ENCODE results near the gene POLR1D. TPM values are rescaled to one million over a fixed set of nuclear protein-coding genes. Genes with fewer than 3 reads are reported as not detected.

The POLR1D gene
- total and polyA plus RNA-seq, 2 experiments from 2014 or later = 53.0 to 66.8 TPM

GRCh38 chr13:27634791-27635190 is 13.1 kb downstream of the POLR1D start:
- no peak for DNase-seq
- peaks cover 13% of the 10 kb centered on the region for H3K4me1 ChIP-seq (ENCODE audit: insufficient read depth)
- H4K20me1 ChIP-seq (ENCODE audit: insufficient read depth) = peaks cover 5% of the 10 kb centered on the region; the same call in 1 of the 2 replicates
- H3F3A ChIP-seq (ENCODE audit: insufficient read depth) = peaks cover 17% of the 10 kb centered on the region; the same call in 1 of the 2 replicates
- TF ChIP-seq EZH2phosphoT487 (IDR thresholded peaks at IDR 0.05; ENCODE audit: insufficient read depth, low read depth) = no peak
- H3K9me2 ChIP-seq (ENCODE audit: insufficient read depth) = no peaks in the 10 kb centered on the region
- no peak overlapping the region for H3K4me3 ChIP-seq
- in situ Hi-C loops (cut with MboI) = no loop called here
- H3K4me2 ChIP-seq (ENCODE audit: unreplicated experiment) = no peak overlapping the region
- H3K27ac ChIP-seq = no peak overlapping the region
- peaks cover 8% of the 10 kb centered on the region; the same call in 1 of the 2 replicates for H3K36me3 ChIP-seq (ENCODE audit: low read depth)
- no peaks in the 10 kb centered on the region for H3K27me3 ChIP-seq (replicated peaks; ENCODE audit: insufficient read depth)
- H3K79me2 ChIP-seq (ENCODE audit: insufficient read depth) = peaks cover 96% of the 10 kb centered on the region
- no peak overlapping the region for H2AFZ ChIP-seq
- H3K9ac ChIP-seq = no peak overlapping the region
- 92 to 96% methylated on average over 3 of the region's 3 CpGs for WGBS, 2 experiments (ENCODE audit: low coverage in 1 of 2, low lambda C conversion rate in 2 of 2, missing lambda C conversion rate in 2 of 2)
- H3K9me3 ChIP-seq (ENCODE audit: low read depth) = no peaks in the 10 kb centered on the region

- Histone ChIP-seq H3K9ac (no peak overlapping the region), H2AFZ (no peak overlapping the region), H3K9me2 (ENCODE audit: insufficient read depth) (no peaks in the 10 kb centered on the region), H3K27ac (no peak overlapping the region), H3F3A (ENCODE audit: insufficient read depth) (peaks cover 17% of the 10 kb centered on the region; the same call in 1 of the 2 replicates), H3K27me3 (replicated peaks; ENCODE audit: insufficient read depth) (no peaks in the 10 kb centered on the region), H3K4me1 (ENCODE audit: insufficient read depth) (peaks cover 13% of the 10 kb centered on the region), H3K4me2 (ENCODE audit: unreplicated experiment) (no peak overlapping the region), H3K9me3 (ENCODE audit: low read depth) (no peaks in the 10 kb centered on the region), H3K36me3 (ENCODE audit: low read depth) (peaks cover 8% of the 10 kb centered on the region; the same call in 1 of the 2 replicates), H4K20me1 (ENCODE audit: insufficient read depth) (peaks cover 5% of the 10 kb centered on the region; the same call in 1 of the 2 replicates), H3K79me2 (ENCODE audit: insufficient read depth) (peaks cover 96% of the 10 kb centered on the region), H3K4me3 (no peak overlapping the region)
- WGBS, 2 experiments (ENCODE audit: low coverage in 1 of 2, low lambda C conversion rate in 2 of 2, missing lambda C conversion rate in 2 of 2) = 65% methylated on average over 1 of the region's 1 CpG
- in situ Hi-C loops (cut with MboI) = no loop called here
- TF ChIP-seq EZH2 (IDR thresholded peaks at IDR 0.05; ENCODE audit: insufficient read depth, poor library complexity, severe bottlenecking) (no peak), EZH2phosphoT487 (IDR thresholded peaks at IDR 0.05; ENCODE audit: insufficient read depth, low read depth) (no peak)
- DNase-seq = no peak
These were observed 13.6 kb downstream of the POLR1D start for GRCh38 chr13:27635266-27635665.

GRCh38 chr13:27636589-27637288 is 15.0 kb downstream of the POLR1D start:
- Histone ChIP-seq H3K9me3 (ENCODE audit: low read depth) (no peaks in the 10 kb centered on the region), H3K27ac (no peak overlapping the region), H3K4me1 (ENCODE audit: insufficient read depth) (peaks cover 13% of the 10 kb centered on the region), H3K27me3 (replicated peaks; ENCODE audit: insufficient read depth) (no peaks in the 10 kb centered on the region), H3K36me3 (ENCODE audit: low read depth) (peaks cover 8% of the 10 kb centered on the region; the same call in 1 of the 2 replicates), H3K79me2 (ENCODE audit: insufficient read depth) (peaks cover 96% of the 10 kb centered on the region), H3K4me2 (ENCODE audit: unreplicated experiment) (no peak overlapping the region), H3K4me3 (no peak overlapping the region), H3F3A (ENCODE audit: insufficient read depth) (peaks cover 17% of the 10 kb centered on the region; the same call in 1 of the 2 replicates), H4K20me1 (ENCODE audit: insufficient read depth) (peaks cover 5% of the 10 kb centered on the region; the same call in 1 of the 2 replicates), H2AFZ (no peak overlapping the region), H3K9me2 (ENCODE audit: insufficient read depth) (no peaks in the 10 kb centered on the region), H3K9ac (no peak overlapping the region)
- TF ChIP-seq EZH2phosphoT487 (IDR thresholded peaks at IDR 0.05; ENCODE audit: insufficient read depth, low read depth) = no peak
- no peak for TF ChIP-seq EZH2 (IDR thresholded peaks at IDR 0.05; ENCODE audit: insufficient read depth, poor library complexity, severe bottlenecking)
- in situ Hi-C loops (cut with MboI) = no loop called here
- no peak for DNase-seq
- 74 to 76% methylated on average over 6 of the region's 6 CpGs for WGBS, 2 experiments (ENCODE audit: low coverage in 1 of 2, low lambda C conversion rate in 2 of 2, missing lambda C conversion rate in 2 of 2)

GRCh38 chr13:27637289-27637626 is 15.6 kb downstream of the POLR1D start:
- Histone ChIP-seq H3K9me2 (ENCODE audit: insufficient read depth) (no peaks in the 10 kb centered on the region), H3K9me3 (ENCODE audit: low read depth) (no peaks in the 10 kb centered on the region), H3K27ac (no peak overlapping the region), H3K4me1 (ENCODE audit: insufficient read depth) (peaks cover 13% of the 10 kb centered on the region), H3K9ac (no peak overlapping the region), H3K79me2 (ENCODE audit: insufficient read depth) (peaks cover 95% of the 10 kb centered on the region), H3K27me3 (replicated peaks; ENCODE audit: insufficient read depth) (no peaks in the 10 kb centered on the region), H3K36me3 (ENCODE audit: low read depth) (peaks cover 4% of the 10 kb centered on the region; the same call in 1 of the 2 replicates), H3K4me2 (ENCODE audit: unreplicated experiment) (no peak overlapping the region), H4K20me1 (ENCODE audit: insufficient read depth) (peaks cover 5% of the 10 kb centered on the region; the same call in 1 of the 2 replicates), H2AFZ (no peak overlapping the region), H3K4me3 (no peak overlapping the region), H3F3A (ENCODE audit: insufficient read depth) (peaks cover 17% of the 10 kb centered on the region; the same call in 1 of the 2 replicates)
- DNase-seq = no peak
- in situ Hi-C loops (cut with MboI) = no loop called here
- whole genome bisulfite sequencing, 2 experiments (ENCODE audit: low coverage in 1 of 2, low lambda C conversion rate in 2 of 2, missing lambda C conversion rate in 2 of 2) = 95 to 97% methylated on average over 1 of the region's 1 CpG
- TF ChIP-seq EZH2phosphoT487 (IDR thresholded peaks at IDR 0.05; ENCODE audit: insufficient read depth, low read depth) (no peak), EZH2 (IDR thresholded peaks at IDR 0.05; ENCODE audit: insufficient read depth, poor library complexity, severe bottlenecking) (no peak)
